Measurements from ENCODE around the gene COL5A1.

COL5A1 gene

DNA sequence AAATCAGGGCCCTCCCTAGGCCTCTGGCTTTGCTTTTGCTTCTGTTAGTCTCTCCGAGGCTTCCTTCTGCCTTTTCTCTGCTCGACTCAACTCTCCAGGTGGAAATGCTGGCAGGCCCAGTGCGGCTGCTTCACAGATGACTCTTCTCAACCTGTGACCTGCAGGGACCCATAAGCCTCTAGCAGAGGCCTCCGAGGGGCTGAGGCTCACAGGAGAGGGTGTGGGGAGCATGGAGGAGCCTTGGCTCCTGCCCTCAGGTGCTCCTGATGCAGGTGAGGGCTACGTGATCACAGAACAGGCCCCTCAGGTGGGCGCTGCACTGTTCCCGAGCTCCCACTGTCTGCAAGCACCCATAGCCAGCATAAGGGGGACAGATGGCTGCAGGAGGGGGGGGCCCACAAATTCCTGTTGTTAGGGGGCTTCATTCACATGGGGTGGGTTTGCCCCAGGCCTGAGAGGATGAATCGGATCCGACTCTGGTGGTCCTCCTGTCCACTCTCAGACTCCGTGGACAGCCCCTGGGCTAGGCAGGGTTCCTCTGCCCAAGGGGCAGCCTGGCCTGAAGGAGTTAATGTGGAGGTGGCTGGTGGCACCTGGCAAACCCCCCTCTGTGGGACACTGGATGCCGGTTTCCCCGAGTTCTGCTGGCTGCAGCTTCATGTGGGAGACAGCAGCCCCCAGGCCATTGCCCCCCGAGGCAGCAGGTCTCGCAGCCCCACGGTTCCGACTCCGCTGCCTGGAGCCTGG, 228.1 kb downstream of the COL5A1 start:
- no peak overlapping the region for H3K9ac ChIP-seq (ENCODE audit: low read length)

DNA sequence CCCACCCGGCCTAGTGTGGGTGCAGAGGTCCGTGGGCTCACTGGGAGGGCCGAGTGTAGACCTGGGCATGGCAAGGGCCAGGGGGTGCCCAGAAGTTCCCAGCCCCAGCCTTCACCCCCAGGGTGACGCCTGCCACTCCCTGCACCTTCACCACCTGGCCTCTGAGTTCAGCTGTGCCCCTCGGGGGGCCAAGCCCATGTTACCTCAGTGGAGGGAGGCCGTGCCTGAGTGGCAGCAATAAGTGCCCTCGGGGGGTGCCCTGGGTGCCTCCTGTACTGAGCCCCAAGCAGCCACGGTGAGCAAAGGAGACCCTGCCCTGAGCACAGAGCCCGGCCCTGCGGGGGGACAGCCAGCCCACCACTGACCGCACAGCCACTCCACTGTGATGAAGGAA, 228.7 kb downstream of the COL5A1 start:
- 0 out of 2 replicates have a peak, but pooled peaks cover 12% of the 10 kb centered on the region for H3K9me3 ChIP-seq (ENCODE audit: insufficient read depth, low read length)
- no peak overlapping the region for H3K4me2 ChIP-seq (ENCODE audit: low read length)
- H3K27ac ChIP-seq (ENCODE audit: low read length) = no peak overlapping the region
- TF ChIP-seq, protein P1, sequence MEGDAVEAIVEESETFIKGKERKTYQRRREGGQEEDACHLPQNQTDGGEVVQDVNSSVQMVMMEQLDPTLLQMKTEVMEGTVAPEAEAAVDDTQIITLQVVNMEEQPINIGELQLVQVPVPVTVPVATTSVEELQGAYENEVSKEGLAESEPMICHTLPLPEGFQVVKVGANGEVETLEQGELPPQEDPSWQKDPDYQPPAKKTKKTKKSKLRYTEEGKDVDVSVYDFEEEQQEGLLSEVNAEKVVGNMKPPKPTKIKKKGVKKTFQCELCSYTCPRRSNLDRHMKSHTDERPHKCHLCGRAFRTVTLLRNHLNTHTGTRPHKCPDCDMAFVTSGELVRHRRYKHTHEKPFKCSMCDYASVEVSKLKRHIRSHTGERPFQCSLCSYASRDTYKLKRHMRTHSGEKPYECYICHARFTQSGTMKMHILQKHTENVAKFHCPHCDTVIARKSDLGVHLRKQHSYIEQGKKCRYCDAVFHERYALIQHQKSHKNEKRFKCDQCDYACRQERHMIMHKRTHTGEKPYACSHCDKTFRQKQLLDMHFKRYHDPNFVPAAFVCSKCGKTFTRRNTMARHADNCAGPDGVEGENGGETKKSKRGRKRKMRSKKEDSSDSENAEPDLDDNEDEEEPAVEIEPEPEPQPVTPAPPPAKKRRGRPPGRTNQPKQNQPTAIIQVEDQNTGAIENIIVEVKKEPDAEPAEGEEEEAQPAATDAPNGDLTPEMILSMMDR (IDR thresholded peaks at IDR 0.05; ENCODE audit: low read depth, low read length) = no peak
- TF ChIP-seq EZH2phosphoT487 (IDR thresholded peaks at IDR 0.05; ENCODE audit: low read depth) = no peak
- no peak overlapping the region for H3K9ac ChIP-seq (ENCODE audit: low read length)
- H3K27me3 ChIP-seq (ENCODE audit: low read depth, low read length) = no peaks in the 10 kb centered on the region
- H3K79me2 ChIP-seq (ENCODE audit: low read length) = no peaks in the 10 kb centered on the region
- peaks cover 4% of the 10 kb centered on the region for H3K36me3 ChIP-seq (replicated peaks; ENCODE audit: low read depth, low read length)
- H3K4me1 ChIP-seq (ENCODE audit: low read length) = peaks cover 16% of the 10 kb centered on the region
- no peak overlapping the region for H2AFZ ChIP-seq (ENCODE audit: low read depth, low read length)
- H3K4me3 ChIP-seq (ENCODE audit: low read length) = no peak overlapping the region
- no peaks in the 10 kb centered on the region for H4K20me1 ChIP-seq (ENCODE audit: insufficient read depth, low read length)

More for the DNA sequence above, 228.1 kb downstream of the COL5A1 start:
- peaks cover 4% of the 10 kb centered on the region for H3K36me3 ChIP-seq (replicated peaks; ENCODE audit: low read depth, low read length)
- TF ChIP-seq, protein P1 (IDR thresholded peaks at IDR 0.05; ENCODE audit: low read depth, low read length) = no peak
- TF ChIP-seq EZH2phosphoT487 (IDR thresholded peaks at IDR 0.05; ENCODE audit: low read depth) = no peak
- no peaks in the 10 kb centered on the region for H3K27me3 ChIP-seq (ENCODE audit: low read depth, low read length)
- H3K27ac ChIP-seq (ENCODE audit: low read length) = no peak overlapping the region
- H3K4me3 ChIP-seq (ENCODE audit: low read length) = no peak overlapping the region
- no peak overlapping the region for H3K4me2 ChIP-seq (ENCODE audit: low read length)
- H3K79me2 ChIP-seq (ENCODE audit: low read length) = no peaks in the 10 kb centered on the region
- peaks cover 13% of the 10 kb centered on the region for H3K4me1 ChIP-seq (ENCODE audit: low read length)
- H4K20me1 ChIP-seq (ENCODE audit: insufficient read depth, low read length) = no peaks in the 10 kb centered on the region
- 0 out of 2 replicates have a peak, but pooled peaks cover 12% of the 10 kb centered on the region for H3K9me3 ChIP-seq (ENCODE audit: insufficient read depth, low read length)
- H2AFZ ChIP-seq (ENCODE audit: low read depth, low read length) = peak overlapping the region; percentile 75; the same call in 1 of the 2 replicates

- Histone ChIP-seq H3K9me3 (ENCODE audit: insufficient read depth, low read length) (0 out of 2 replicates have a peak, but pooled peaks cover 12% of the 10 kb centered on the region), H3K79me2 (ENCODE audit: low read length) (no peaks in the 10 kb centered on the region), H3K27ac (ENCODE audit: low read length) (no peak overlapping the region), H4K20me1 (ENCODE audit: insufficient read depth, low read length) (no peaks in the 10 kb centered on the region), H3K36me3 (replicated peaks; ENCODE audit: low read depth, low read length) (peaks cover 4% of the 10 kb centered on the region), H3K9ac (ENCODE audit: low read length) (no peak overlapping the region), H3K4me3 (ENCODE audit: low read length) (no peak overlapping the region), H3K27me3 (ENCODE audit: low read depth, low read length) (no peaks in the 10 kb centered on the region), H3K4me1 (ENCODE audit: low read length) (peaks cover 20% of the 10 kb centered on the region), H3K4me2 (ENCODE audit: low read length) (no peak overlapping the region), H2AFZ (ENCODE audit: low read depth, low read length) (no peak overlapping the region)
- TF ChIP-seq, protein P1 (IDR thresholded peaks at IDR 0.05; ENCODE audit: low read depth, low read length) = no peak
- TF ChIP-seq EZH2phosphoT487 (IDR thresholded peaks at IDR 0.05; ENCODE audit: low read depth) = no peak
Observed at GRCh38 chr9:134870746-134871662, 229.4 kb downstream of the COL5A1 start.
